HEK293 (cell line): ENCODE data around the gene URM1.

Experiments
- CTCF ChIA-PET: fragments of 350-600 bp; formaldehyde crosslinking; extraction: SDS; loops from one replicate; lab custom pipeline; 2021; ENCODE audit warnings: antibody characterized with exemption; lab: Yijun Ruan, JAX
- POLR2A ChIA-PET: fragments of 300-600 bp; formaldehyde crosslinking; extraction: SDS; loops from one replicate; lab custom pipeline; 2020; ENCODE audit warnings: antibody characterized with exemption, inconsistent platforms; lab: Yijun Ruan, JAX
- H3K27ac ChIP-seq: fragments of 200-500 bp; sonication (Bioruptor generic); 2 replicates; pipeline ENCODE4 v1.5.1; 2014; ENCODE audit warnings: low read depth, low read length, control low read depth, inconsistent platforms; ENCODE audit errors: extremely low read depth
- H3K36me3 ChIP-seq, 2 experiments: fragments of 200-500 bp in 1 of 2; sonication (Bioruptor generic) in 1 of 2; 1 replicate in 1 of 2; 2 replicates in 1 of 2; pipeline ENCODE4 v1.5.1; 2014 to 2017; ENCODE audit warnings: inconsistent platforms in 2 of 2, low read length in 2 of 2; ENCODE audit not compliant: control insufficient read depth in 2 of 2, insufficient read depth in 1 of 2
- H3K4me1 ChIP-seq: fragments of 200-500 bp; sonication (Bioruptor generic); 2 replicates; pipeline ENCODE4 v1.5.1; 2014; ENCODE audit warnings: mild to moderate bottlenecking, low read length, inconsistent platforms; ENCODE audit not compliant: control insufficient read depth, insufficient read depth
- H3K4me3 ChIP-seq: 2 replicates; pipeline ENCODE4 v1.5.1; 2011; ENCODE audit warnings: low read depth, mild to moderate bottlenecking, control low read depth, low read length, moderate library complexity
- H3K9me3 ChIP-seq: fragments of 200-500 bp; sonication (Bioruptor generic); 2 replicates; pipeline ENCODE4 v1.5.1; 2014; ENCODE audit warnings: low read depth, low read length, inconsistent platforms; ENCODE audit not compliant: control insufficient read depth, insufficient read depth
- BCL11B ChIP-seq: fragments of 450-650 bp; formaldehyde crosslinking; IDR thresholded peaks from 2 replicates; pipeline ENCODE4 v1.5.1; 2016; ENCODE audit warnings: low read depth, missing biosample characterization, missing genetic modification characterization
- CTCF ChIP-seq: fragments of 450-650 bp; formaldehyde crosslinking; IDR thresholded peaks from 2 replicates; pipeline ENCODE4 v1.5.1; 2016; ENCODE audit warnings: missing biosample characterization, missing genetic modification characterization
- GLI4 ChIP-seq: fragments of 450-650 bp; formaldehyde crosslinking; IDR thresholded peaks from 2 replicates; pipeline ENCODE4 v1.5.1; 2016; ENCODE audit warnings: missing biosample characterization, missing genetic modification characterization
- MEIS1 ChIP-seq: sonication (generic); formaldehyde crosslinking; IDR thresholded peaks from 2 replicates; pipeline ENCODE4 v1.8.1; 2022; ENCODE audit warnings: missing genetic modification reagents, mild to moderate bottlenecking, borderline replicate concordance
- PBX3 ChIP-seq: sonication (generic); formaldehyde crosslinking; IDR thresholded peaks from 2 replicates; pipeline ENCODE4 v1.8.1; 2022; ENCODE audit warnings: mild to moderate bottlenecking, moderate library complexity, missing genetic modification reagents
- SCRT1 ChIP-seq: fragments of 450-650 bp; formaldehyde crosslinking; IDR thresholded peaks from 2 replicates; pipeline ENCODE4 v1.5.1; 2016; ENCODE audit warnings: missing biosample characterization, missing genetic modification characterization, borderline replicate concordance
- SCRT2 ChIP-seq: fragments of 450-650 bp; formaldehyde crosslinking; IDR thresholded peaks from 2 replicates; pipeline ENCODE4 v1.5.1; 2016; ENCODE audit warnings: missing biosample characterization, missing genetic modification characterization
- ZBTB17 ChIP-seq: fragments of 450-650 bp; formaldehyde crosslinking; IDR thresholded peaks from 2 replicates; pipeline ENCODE4 v1.5.1; 2016; ENCODE audit warnings: missing biosample characterization, missing genetic modification characterization
- ZFP69B ChIP-seq: fragments of 450-650 bp; formaldehyde crosslinking; IDR thresholded peaks from 2 replicates; pipeline ENCODE4 v1.5.1; 2016; ENCODE audit warnings: missing biosample characterization, missing genetic modification characterization
- ZIC2 ChIP-seq: fragments of 450-650 bp; formaldehyde crosslinking; IDR thresholded peaks from 2 replicates; pipeline ENCODE4 v1.5.1; 2016; ENCODE audit warnings: missing biosample characterization, missing genetic modification characterization
- ZNF121 ChIP-seq: fragments of 450-650 bp; formaldehyde crosslinking; IDR thresholded peaks from 2 replicates; pipeline ENCODE4 v1.5.1; 2016; ENCODE audit warnings: missing biosample characterization, missing genetic modification characterization
- ZNF248 ChIP-seq: fragments of 450-650 bp; formaldehyde crosslinking; IDR thresholded peaks from 2 replicates; pipeline ENCODE4 v1.5.1; 2017; ENCODE audit warnings: missing biosample characterization, missing genetic modification characterization
- ZNF366 ChIP-seq: fragments of 450-650 bp; formaldehyde crosslinking; conservative IDR thresholded peaks from 2 replicates; pipeline ENCODE4 v1.5.1; 2016; ENCODE audit warnings: missing biosample characterization, missing genetic modification characterization
- ZNF473 ChIP-seq: fragments of 450-650 bp; formaldehyde crosslinking; IDR thresholded peaks from 2 replicates; pipeline ENCODE4 v1.5.1; 2017; ENCODE audit warnings: missing biosample characterization, missing genetic modification characterization
- ZNF560 ChIP-seq: fragments of 450-650 bp; formaldehyde crosslinking; IDR thresholded peaks from 2 replicates; pipeline ENCODE4 v1.5.1; 2017; ENCODE audit warnings: missing biosample characterization, missing genetic modification characterization, borderline replicate concordance
- ZNF621 ChIP-seq: fragments of 450-650 bp; formaldehyde crosslinking; IDR thresholded peaks from 2 replicates; pipeline ENCODE4 v1.5.1; 2017; ENCODE audit warnings: missing biosample characterization, missing genetic modification characterization
- ZNF623 ChIP-seq: fragments of 450-650 bp; formaldehyde crosslinking; IDR thresholded peaks from 2 replicates; pipeline ENCODE4 v1.5.1; 2016; ENCODE audit warnings: missing biosample characterization, missing genetic modification characterization
- ZNF629 ChIP-seq: fragments of 450-650 bp; formaldehyde crosslinking; IDR thresholded peaks from 2 replicates; pipeline ENCODE4 v1.5.1; 2017; ENCODE audit warnings: missing biosample characterization, missing genetic modification characterization
- ZNF654 ChIP-seq: fragments of 450-650 bp; formaldehyde crosslinking; IDR thresholded peaks from 2 replicates; pipeline ENCODE4 v1.5.1; 2016; ENCODE audit warnings: low read depth, missing biosample characterization, missing genetic modification characterization
- ZNF707 ChIP-seq: fragments of 450-650 bp; formaldehyde crosslinking; IDR thresholded peaks from 2 replicates; pipeline ENCODE4 v1.5.1; 2016; ENCODE audit warnings: missing biosample characterization, missing genetic modification characterization
- ZNF747 ChIP-seq: fragments of 450-650 bp; formaldehyde crosslinking; IDR thresholded peaks from 2 replicates; pipeline ENCODE4 v1.5.1; 2016; ENCODE audit warnings: missing biosample characterization, missing genetic modification characterization
- ZNF76 ChIP-seq: fragments of 450-650 bp; formaldehyde crosslinking; IDR thresholded peaks from 2 replicates; pipeline ENCODE4; 2016; ENCODE audit warnings: low read depth, missing biosample characterization, missing genetic modification characterization, borderline replicate concordance
- ZSCAN30 ChIP-seq: fragments of 450-650 bp; IDR thresholded peaks from 2 replicates; pipeline ENCODE4 v1.5.1; 2018; ENCODE audit warnings: missing biosample characterization, mild to moderate bottlenecking, missing genetic modification characterization, moderate library complexity
- TF ChIP-seq, protein P1 (sequence below): fragments of 450-650 bp; formaldehyde crosslinking; IDR thresholded peaks from 2 replicates; pipeline ENCODE4 v1.5.1; 2016; ENCODE audit warnings: missing biosample characterization, missing genetic modification characterization
- TF ChIP-seq, protein P2 (sequence below): fragments of 450-650 bp; formaldehyde crosslinking; IDR thresholded peaks from 2 replicates; pipeline ENCODE4 v1.5.1; 2016; ENCODE audit warnings: missing biosample characterization, missing genetic modification characterization
- TF ChIP-seq, protein P3 (sequence below): fragments of 450-650 bp; formaldehyde crosslinking; IDR thresholded peaks from 2 replicates; pipeline ENCODE4 v1.5.1; 2016; ENCODE audit warnings: missing biosample characterization, missing genetic modification characterization

The URM1 gene

DNA sequence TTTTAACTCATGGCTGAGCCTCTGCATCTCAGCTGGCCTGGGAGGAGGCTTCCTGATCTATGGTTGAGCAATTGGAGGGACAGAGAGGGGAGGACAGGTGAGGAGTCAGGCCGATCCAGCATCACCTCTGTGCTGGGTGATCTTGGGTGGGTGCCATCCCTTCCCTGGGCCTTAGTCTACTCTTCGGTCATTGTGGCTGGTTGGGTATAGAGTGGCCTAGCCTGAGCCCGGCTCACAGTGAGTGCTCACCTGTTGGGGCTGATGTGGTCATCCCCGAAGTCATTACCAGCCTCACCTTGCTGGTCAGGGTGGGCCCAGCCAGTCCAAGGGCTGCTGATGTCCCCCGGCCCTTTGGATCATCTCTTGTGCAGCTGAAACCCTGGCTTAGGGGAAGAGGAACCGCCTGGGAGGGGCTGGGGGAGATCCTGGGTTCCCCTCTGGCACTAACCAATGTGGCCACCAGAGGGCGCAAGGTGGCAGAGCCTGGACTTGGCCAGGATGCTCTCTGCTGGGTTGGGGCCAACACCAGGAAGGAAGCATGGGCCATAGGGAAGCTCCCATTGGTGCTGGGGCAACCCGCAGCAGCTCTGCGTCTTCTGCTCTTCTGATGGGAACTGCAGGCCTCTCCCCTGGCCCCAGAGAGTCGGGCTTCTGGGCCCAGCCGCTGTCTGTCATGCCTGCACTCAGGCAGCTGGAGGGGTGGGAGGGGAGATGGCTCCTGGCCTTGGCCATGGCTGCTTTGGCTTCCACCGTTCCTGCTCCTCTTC lies 67.4 kb downstream of the URM1 start (continued):
- no peak for TF ChIP-seq ZBTB17 (tag by site-specific recombination)
- no peak for TF ChIP-seq ZFP69B (tag by site-specific recombination)
- TF ChIP-seq ZNF623 (tag by site-specific recombination): no peak
- peak; percentile 33 for TF ChIP-seq ZNF654 (tag by site-specific recombination)
- TF ChIP-seq ZSCAN30 (tag by site-specific recombination): 0 out of 2 replicates have a peak, but pooled peaks have one; percentile 43
- 0 out of 2 replicates have a peak, but pooled peaks have one; percentile 29 for TF ChIP-seq PBX3 (CRISPR knock-in tag)
- TF ChIP-seq ZNF76: no peak
- no peak for TF ChIP-seq SCRT1 (tag by site-specific recombination)
- TF ChIP-seq ZNF707 (tag by site-specific recombination): no peak
- peak; percentile 83 for TF ChIP-seq SCRT2
- TF ChIP-seq BCL11B: no peak
- TF ChIP-seq ZNF560 (tag by site-specific recombination): no peak
- TF ChIP-seq CTCF (tag by site-specific recombination): peak; percentile 67

DNA sequence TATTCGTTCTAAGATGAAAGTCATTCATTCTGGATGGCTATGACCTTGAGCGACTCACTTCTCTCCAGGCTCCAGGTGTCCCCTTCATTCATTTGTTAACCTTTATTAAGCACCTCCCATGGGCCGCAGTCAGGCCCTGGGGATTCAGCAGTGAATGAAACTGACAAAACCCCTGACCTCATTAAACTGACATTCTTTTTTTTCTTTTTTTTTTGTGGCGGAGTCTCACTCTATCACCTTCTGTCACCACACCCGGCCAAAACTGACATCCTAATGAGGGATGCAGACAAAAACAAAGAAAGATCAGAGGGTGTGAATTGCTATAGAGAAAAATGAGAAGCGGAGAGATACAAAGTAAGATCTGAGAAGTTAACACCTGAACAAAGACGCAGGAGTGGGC lies 68.1 kb downstream of the URM1 start:
- no peaks in the 10 kb centered on the region for H3K9me3 ChIP-seq
- CTCF ChIA-PET: interaction anchor here (0.6 to 2.3 kb wide), 37 partner anchors 9 to 453 kb away, joined by 3 to 27 read pairs (median 4); partner anchors contain the start of genes CERCAM, GLE1, ODF2 and SPTAN1
- POLR2A ChIA-PET: interaction anchor here (0.7 to 1.8 kb wide), 4 partner anchors 11 to 113 kb away, joined by 3 to 10 read pairs (median 4); partner anchors contain the start of genes CERCAM and SPTAN1
- no peak overlapping the region for H3K27ac ChIP-seq
- H3K4me1 ChIP-seq: no peaks in the 10 kb centered on the region
- H3K4me3 ChIP-seq: no peak overlapping the region
- TF ChIP-seq ZNF621 (tag by site-specific recombination): no peak
- TF ChIP-seq ZNF366 (tag by site-specific recombination): no peak
- TF ChIP-seq GLI4 (tag by site-specific recombination): no peak
- no peak for TF ChIP-seq ZNF747 (tag by site-specific recombination)
- TF ChIP-seq, protein P1, sequence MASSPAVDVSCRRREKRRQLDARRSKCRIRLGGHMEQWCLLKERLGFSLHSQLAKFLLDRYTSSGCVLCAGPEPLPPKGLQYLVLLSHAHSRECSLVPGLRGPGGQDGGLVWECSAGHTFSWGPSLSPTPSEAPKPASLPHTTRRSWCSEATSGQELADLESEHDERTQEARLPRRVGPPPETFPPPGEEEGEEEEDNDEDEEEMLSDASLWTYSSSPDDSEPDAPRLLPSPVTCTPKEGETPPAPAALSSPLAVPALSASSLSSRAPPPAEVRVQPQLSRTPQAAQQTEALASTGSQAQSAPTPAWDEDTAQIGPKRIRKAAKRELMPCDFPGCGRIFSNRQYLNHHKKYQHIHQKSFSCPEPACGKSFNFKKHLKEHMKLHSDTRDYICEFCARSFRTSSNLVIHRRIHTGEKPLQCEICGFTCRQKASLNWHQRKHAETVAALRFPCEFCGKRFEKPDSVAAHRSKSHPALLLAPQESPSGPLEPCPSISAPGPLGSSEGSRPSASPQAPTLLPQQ (tag by site-specific recombination): no peak
- TF ChIP-seq ZNF473: no peak
- TF ChIP-seq ZNF121: no peak
- TF ChIP-seq, protein P2, sequence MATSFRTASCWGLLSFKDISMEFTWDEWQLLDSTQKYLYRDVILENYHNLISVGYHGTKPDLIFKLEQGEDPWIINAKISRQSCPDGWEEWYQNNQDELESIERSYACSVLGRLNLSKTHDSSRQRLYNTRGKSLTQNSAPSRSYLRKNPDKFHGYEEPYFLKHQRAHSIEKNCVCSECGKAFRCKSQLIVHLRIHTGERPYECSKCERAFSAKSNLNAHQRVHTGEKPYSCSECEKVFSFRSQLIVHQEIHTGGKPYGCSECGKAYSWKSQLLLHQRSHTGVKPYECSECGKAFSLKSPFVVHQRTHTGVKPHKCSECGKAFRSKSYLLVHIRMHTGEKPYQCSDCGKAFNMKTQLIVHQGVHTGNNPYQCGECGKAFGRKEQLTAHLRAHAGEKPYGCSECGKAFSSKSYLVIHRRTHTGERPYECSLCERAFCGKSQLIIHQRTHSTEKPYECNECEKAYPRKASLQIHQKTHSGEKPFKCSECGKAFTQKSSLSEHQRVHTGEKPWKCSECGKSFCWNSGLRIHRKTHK (tag by site-specific recombination): no peak
- no peak for TF ChIP-seq MEIS1 (CRISPR knock-in tag)
- TF ChIP-seq ZNF629 (tag by site-specific recombination): no peak
- TF ChIP-seq, protein P3, sequence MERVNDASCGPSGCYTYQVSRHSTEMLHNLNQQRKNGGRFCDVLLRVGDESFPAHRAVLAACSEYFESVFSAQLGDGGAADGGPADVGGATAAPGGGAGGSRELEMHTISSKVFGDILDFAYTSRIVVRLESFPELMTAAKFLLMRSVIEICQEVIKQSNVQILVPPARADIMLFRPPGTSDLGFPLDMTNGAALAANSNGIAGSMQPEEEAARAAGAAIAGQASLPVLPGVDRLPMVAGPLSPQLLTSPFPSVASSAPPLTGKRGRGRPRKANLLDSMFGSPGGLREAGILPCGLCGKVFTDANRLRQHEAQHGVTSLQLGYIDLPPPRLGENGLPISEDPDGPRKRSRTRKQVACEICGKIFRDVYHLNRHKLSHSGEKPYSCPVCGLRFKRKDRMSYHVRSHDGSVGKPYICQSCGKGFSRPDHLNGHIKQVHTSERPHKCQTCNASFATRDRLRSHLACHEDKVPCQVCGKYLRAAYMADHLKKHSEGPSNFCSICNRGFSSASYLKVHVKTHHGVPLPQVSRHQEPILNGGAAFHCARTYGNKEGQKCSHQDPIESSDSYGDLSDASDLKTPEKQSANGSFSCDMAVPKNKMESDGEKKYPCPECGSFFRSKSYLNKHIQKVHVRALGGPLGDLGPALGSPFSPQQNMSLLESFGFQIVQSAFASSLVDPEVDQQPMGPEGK: no peak
- TF ChIP-seq ZIC2 (tag by site-specific recombination): no peak
- TF ChIP-seq ZNF248 (tag by site-specific recombination): no peak
- TF ChIP-seq, all 188 proteins: peak for 0
- peaks cover 0 to 6% of the 10 kb centered on the region in 2 experiments; a peak in 1 of 3 replicates for H3K36me3 ChIP-seq
